Ovary (tissue), 9 donors: ENCODE results near the gene UBB. TPM values are rescaled to one million over a fixed set of nuclear protein-coding genes. Genes with fewer than 3 reads are reported as not detected.

ENCODE experiments used
- DNase-seq, 5 donors: peaks; one replicate each; pipeline ENCODE4 v3.0.0-alpha.2; 2019 to 2020
- H3K27ac ChIP-seq, 2 donors: fragments of 200-600 bp; one replicate each; pipeline versions ENCODE4 v1.5.1 to v1.8.0; 2019 to 2022
- H3K27me3 ChIP-seq: fragments of 200-600 bp; one replicate; pipeline ENCODE4 v1.8.0; 2022
- H3K36me3 ChIP-seq: fragments of 200-600 bp; sonication (generic); one replicate; pipeline ENCODE4 v1.5.1; 2019
- H3K4me1 ChIP-seq: one replicate; pipeline ENCODE4 v1.8.1; 2013; ENCODE audit warnings: mild to moderate bottlenecking, moderate library complexity; ENCODE audit not compliant: insufficient read depth
- H3K4me3 ChIP-seq: fragments of 200-600 bp; sonication (generic); one replicate; pipeline ENCODE4 v1.5.1; 2017
- H3K9me3 ChIP-seq, 2 donors: fragments of 200-600 bp in 1 of 2; sonication (generic) in 1 of 2; one replicate each; pipeline versions ENCODE4 v1.5.1 to v1.8.1; 2013 to 2019; ENCODE audit warnings: mild to moderate bottlenecking in 1 of 2, moderate library complexity in 1 of 2
- CTCF ChIP-seq, 3 donors: fragments of 450-650 bp in 2 of 3; fragments of 200-600 bp in 1 of 3; IDR thresholded peaks; one replicate each; pipeline versions ENCODE4 v1.5.1 to v1.8.0; 2016 to 2022; ENCODE audit warnings: antibody characterized with exemption in 3 of 3, mild to moderate bottlenecking in 1 of 3
- EP300 ChIP-seq: sonication (generic); formaldehyde crosslinking; IDR thresholded peaks from one replicate; pipeline ENCODE4 v1.6.1; 2017; ENCODE audit warnings: antibody characterized with exemption
- POLR2A ChIP-seq: fragments of 450-650 bp; IDR thresholded peaks from one replicate; pipeline ENCODE4 v1.6.1; 2017; ENCODE audit warnings: antibody characterized with exemption, mild to moderate bottlenecking, moderate library complexity
- WGBS, 3 donors: extraction: QIAGEN DNeasy Blood & Tissue Kit in 1 of 3; methylation state at CpG; one replicate each; pipeline versions ENCODE4 v1.1.5 to v1.1.7; 2013 to 2017; 5-methylcytosine and 5-hydroxymethylcytosine counted together
- intact Hi-C, 4 donors: fragments of 100-400 bp; cut with DNase I; formaldehyde crosslinking; loops; one replicate each; pipeline versions ENCODE4 v1.11.0 to v1.15.1; 2022 to 2023
- polyA plus RNA-seq, 2 donors: library from polyadenylated mRNA; stranded (reverse); fragments of 200-250 nt in 1 of 2; fragments of 350-450 nt in 1 of 2; fragmentation: Illumina TruSeq in 1 of 2; extraction: RNeasy Lipid Tissue Mini Kit (QIAGEN cat#74804) in 1 of 2; gene quantifications; one replicate each; pipeline ENCODE4 v1.2.3, GENCODE V29; 2013 to 2014
- total RNA-seq, 7 donors: library from RNA; depleted of rRNA in 2 of 7; stranded (reverse); fragments of >200 nt in 2 of 7; fragmentation: NEBNext Ultra II Directional in 3 of 7; extraction: Animal tissue kit (Norgen Biotek cat#: 25700) in 3 of 7; gene quantifications; one replicate each; pipeline versions ENCODE4 v1.1.0 to v1.2.4, GENCODE V29; 2016 to 2023
- donor health status: DM: no; HTN: no; CAD: no; lungs with moderate emphysema.
- donor health status: DM: no; HTN: no; CAD: no.
- donor health status: Bipolar disorder and iron deficiency.
- donor health status: DM: yes; HTN: yes; CAD: no.
- donor health status: DM: no; HTN: no; CAD: no.
- donor health status: DM: yes; HTN: yes; CAD: no.

The UBB gene
- total and polyA plus RNA-seq, 9 donors = 445 to 1,551 (median 806) TPM

- Histone ChIP-seq H3K36me3 (no peaks in the 10 kb centered on the region), H3K27me3 (no peaks in the 10 kb centered on the region), H3K27ac (no peak overlapping the region), H3K4me3 (no peak overlapping the region), H3K9me3 (no peaks in the 10 kb centered on the region), H3K4me1 (no peaks in the 10 kb centered on the region)
- intact Hi-C loops = no loop called here
- DNase-seq = no peak
- WGBS, 3 donors = 87 to 88% (median 87%) methylated on average over 16 of the region's 16 CpGs
- no peak for TF ChIP-seq EP300
- TF ChIP-seq POLR2A = no peak
- TF ChIP-seq CTCF (IDR thresholded peaks at IDR 0.05) = no peak
These were observed 6.5 kb upstream of the UBB start for GRCh38 chr17:16374146-16374938.

GRCh38 chr17:16377941-16378341, 3.0 kb upstream of the UBB start:
- 70 to 93% (median 81%) methylated on average over 2 of the region's 2 CpGs for WGBS, 3 donors
- H3K27ac ChIP-seq = no peak overlapping the region
- no peak for DNase-seq
- no peaks in the 10 kb centered on the region for H3K9me3 ChIP-seq
- H3K4me1 ChIP-seq = no peaks in the 10 kb centered on the region
- no peaks in the 10 kb centered on the region for H3K27me3 ChIP-seq
- TF ChIP-seq POLR2A = no peak
- no peak for TF ChIP-seq CTCF (IDR thresholded peaks at IDR 0.05)
- TF ChIP-seq EP300 = no peak
- no peaks in the 10 kb centered on the region for H3K36me3 ChIP-seq
- no peak overlapping the region for H3K4me3 ChIP-seq
- intact Hi-C loops = no loop called here

- Histone ChIP-seq H3K27me3 (no peaks in the 10 kb centered on the region), H3K36me3 (no peaks in the 10 kb centered on the region), H3K4me1 (no peaks in the 10 kb centered on the region), H3K4me3 (no peak overlapping the region), H3K27ac (no peak overlapping the region), H3K9me3 (no peaks in the 10 kb centered on the region)
- no peak for DNase-seq
- intact Hi-C loops = no loop called here
- 76 to 83% (median 79%) methylated on average over 17 of the region's 17 CpGs for WGBS, 3 donors
- TF ChIP-seq POLR2A (no peak), CTCF (IDR thresholded peaks at IDR 0.05) (no peak), EP300 (no peak)
These were observed 2.1 kb upstream of the UBB start for GRCh38 chr17:16378636-16379282.

GRCh38 chr17:16379654-16380053, 1.2 kb upstream of the UBB start:
- H3K27ac ChIP-seq = no peak overlapping the region
- intact Hi-C loops = loop anchor here in 2 of 4 donors (10.0 kb wide), 2 partner anchors 55 to 145 kb away; no protein-coding TSS in a partner anchor

More at GRCh38 chr17:16379654-16380053, 1.2 kb upstream of the UBB start:
- no peak overlapping the region for H3K4me3 ChIP-seq
- no peak for TF ChIP-seq EP300
- TF ChIP-seq POLR2A = no peak
- TF ChIP-seq CTCF (IDR thresholded peaks at IDR 0.05) = no peak
- no peaks in the 10 kb centered on the region for H3K36me3 ChIP-seq
- H3K9me3 ChIP-seq = no peaks in the 10 kb centered on the region
- no peaks in the 10 kb centered on the region for H3K27me3 ChIP-seq
- no peaks in the 10 kb centered on the region for H3K4me1 ChIP-seq
- WGBS, 3 donors = 86 to 91% (median 88%) methylated on average over 8 of the region's 8 CpGs
- no peak for DNase-seq
